HTR-8/SVneo (cell line): Measurements from ENCODE around the gene PRL.

ENCODE experiments used
- DNase-seq: peaks from one replicate; pipeline ENCODE4 v3.0.0; 2011; ENCODE audit warnings: low spot score, mixed read lengths; ENCODE audit not compliant: insufficient read length
- FAIRE-seq: peaks from 2 replicates; lab custom pipeline; 2011; peaks lifted over from hg19 to GRCh38; lab: Jason Lieb, UNC

The PRL gene

DNA sequence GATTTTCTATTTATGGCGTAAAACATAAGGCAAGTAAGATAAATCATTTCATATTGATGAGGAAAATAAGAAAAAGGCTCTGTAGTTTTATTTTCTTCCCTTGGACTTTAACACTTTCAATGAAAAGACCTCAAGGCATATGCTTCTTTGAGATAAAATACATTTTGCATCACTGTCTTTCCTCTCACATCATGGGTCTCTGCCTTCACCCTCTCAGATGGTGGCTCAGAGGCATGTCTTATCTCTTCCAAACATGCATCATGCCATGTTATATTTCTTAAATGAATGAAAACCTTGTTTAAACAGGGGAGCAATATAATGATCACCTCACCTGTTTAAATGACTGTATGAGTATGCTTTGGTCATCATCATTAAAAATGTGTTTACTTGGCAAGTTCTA lies 59.3 kb downstream of the PRL start:
- no peak for FAIRE-seq

More for the DNA sequence above, 59.3 kb downstream of the PRL start:
- no peak for DNase-seq
